Measurements from ENCODE around the gene UNKL. TPM values are rescaled to one million over a fixed set of nuclear protein-coding genes. Genes with fewer than 3 reads are reported as not detected.

The UNKL gene, protein sequence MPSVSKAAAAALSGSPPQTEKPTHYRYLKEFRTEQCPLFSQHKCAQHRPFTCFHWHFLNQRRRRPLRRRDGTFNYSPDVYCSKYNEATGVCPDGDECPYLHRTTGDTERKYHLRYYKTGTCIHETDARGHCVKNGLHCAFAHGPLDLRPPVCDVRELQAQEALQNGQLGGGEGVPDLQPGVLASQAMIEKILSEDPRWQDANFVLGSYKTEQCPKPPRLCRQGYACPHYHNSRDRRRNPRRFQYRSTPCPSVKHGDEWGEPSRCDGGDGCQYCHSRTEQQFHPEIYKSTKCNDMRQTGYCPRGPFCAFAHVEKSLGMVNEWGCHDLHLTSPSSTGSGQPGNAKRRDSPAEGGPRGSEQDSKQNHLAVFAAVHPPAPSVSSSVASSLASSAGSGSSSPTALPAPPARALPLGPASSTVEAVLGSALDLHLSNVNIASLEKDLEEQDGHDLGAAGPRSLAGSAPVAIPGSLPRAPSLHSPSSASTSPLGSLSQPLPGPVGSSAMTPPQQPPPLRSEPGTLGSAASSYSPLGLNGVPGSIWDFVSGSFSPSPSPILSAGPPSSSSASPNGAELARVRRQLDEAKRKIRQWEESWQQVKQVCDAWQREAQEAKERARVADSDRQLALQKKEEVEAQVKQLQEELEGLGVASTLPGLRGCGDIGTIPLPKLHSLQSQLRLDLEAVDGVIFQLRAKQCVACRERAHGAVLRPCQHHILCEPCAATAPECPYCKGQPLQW
- total RNA-seq (ENCODE audit: unreplicated experiment), result 30.7 TPM
- long read RNA-seq, partial matches to known transcripts, result 1 of 3 reads
- long read RNA-seq, other reads (novel, unspliced or antisense), result 1 of 3 reads

DNA sequence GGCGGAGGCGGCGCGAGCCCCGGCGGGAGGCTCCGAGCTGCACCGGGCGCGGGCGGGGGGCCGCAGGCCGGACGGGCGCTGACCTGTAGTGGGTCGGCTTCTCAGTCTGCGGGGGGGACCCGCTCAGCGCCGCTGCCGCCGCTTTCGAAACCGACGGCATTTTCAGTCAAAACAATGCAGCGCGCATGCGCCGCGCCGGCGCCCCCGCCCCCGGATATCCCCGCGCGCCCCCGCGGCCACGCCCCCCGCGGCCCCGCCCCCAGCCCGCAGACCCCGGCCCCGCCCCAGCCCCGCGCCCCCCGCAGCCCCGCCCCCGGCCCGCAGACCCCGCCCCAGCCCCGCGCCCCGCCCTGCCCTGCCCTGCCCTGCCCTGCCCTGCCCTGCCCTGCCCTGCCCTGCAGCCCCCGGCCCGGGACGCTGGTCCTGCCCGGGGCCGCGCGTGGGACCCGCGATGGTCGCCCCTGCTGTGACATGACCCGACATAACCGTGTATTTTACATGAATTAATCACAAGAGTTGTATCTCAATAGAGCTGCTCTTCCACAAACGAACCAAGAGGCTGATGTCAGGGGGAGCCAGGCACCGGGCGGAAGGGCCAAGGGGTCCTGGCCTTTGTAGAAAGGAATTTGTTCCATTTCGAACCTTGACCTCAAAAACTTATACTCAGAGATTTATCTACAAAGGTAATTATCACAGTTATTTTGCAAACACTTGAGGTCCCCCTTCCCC, at the start of gene UNKL:
UNKL (minus strand) TSS at position 173 of the 729 bp plus-strand sequence; CDS start at position 160, 13 bp downstream.
- Mint-ChIP-seq H3K4me1 (ENCODE audit: low read depth, unreplicated experiment) (peaks cover 5% of the 10 kb centered on the region), H3K36me3 (ENCODE audit: unreplicated experiment) (no peaks in the 10 kb centered on the region), H3K4me3 (ENCODE audit: unreplicated experiment) (peak within 1 kb of the TSS; percentile 81), H3K9me3 (ENCODE audit: unreplicated experiment) (peaks cover 9% of the 10 kb centered on the region), H3K27ac (ENCODE audit: unreplicated experiment) (no peak within 1 kb of the TSS), H3K27me3 (ENCODE audit: unreplicated experiment) (peaks cover 2% of the 10 kb centered on the region)
- TF ChIP-seq, protein P1, sequence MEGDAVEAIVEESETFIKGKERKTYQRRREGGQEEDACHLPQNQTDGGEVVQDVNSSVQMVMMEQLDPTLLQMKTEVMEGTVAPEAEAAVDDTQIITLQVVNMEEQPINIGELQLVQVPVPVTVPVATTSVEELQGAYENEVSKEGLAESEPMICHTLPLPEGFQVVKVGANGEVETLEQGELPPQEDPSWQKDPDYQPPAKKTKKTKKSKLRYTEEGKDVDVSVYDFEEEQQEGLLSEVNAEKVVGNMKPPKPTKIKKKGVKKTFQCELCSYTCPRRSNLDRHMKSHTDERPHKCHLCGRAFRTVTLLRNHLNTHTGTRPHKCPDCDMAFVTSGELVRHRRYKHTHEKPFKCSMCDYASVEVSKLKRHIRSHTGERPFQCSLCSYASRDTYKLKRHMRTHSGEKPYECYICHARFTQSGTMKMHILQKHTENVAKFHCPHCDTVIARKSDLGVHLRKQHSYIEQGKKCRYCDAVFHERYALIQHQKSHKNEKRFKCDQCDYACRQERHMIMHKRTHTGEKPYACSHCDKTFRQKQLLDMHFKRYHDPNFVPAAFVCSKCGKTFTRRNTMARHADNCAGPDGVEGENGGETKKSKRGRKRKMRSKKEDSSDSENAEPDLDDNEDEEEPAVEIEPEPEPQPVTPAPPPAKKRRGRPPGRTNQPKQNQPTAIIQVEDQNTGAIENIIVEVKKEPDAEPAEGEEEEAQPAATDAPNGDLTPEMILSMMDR (IDR thresholded peaks at IDR 0.05; ENCODE audit: partially characterized antibody, unreplicated experiment), result no peak
- peak; percentile 85 for DNase-seq

DNA sequence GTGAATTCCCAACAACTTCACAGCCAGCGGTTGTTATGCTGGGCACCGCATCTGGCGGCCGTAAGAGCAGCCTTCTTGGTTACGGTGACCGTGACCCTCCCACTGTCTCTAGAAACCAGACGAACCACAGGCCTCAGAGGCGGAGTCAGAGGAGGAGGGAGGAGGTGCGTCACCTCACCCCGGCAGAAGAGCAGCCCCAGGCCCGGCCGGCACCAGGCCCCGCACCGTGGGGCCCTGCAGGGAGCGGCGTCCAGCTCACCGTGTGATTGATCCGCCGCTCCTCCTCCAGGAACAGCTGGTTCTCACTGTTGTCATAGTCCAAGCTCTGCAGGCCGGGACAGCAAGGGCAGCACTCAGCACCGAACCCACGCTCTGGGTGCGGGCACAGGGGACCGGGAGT, 46.6 kb upstream of the UNKL start:
- no peaks in the 10 kb centered on the region for H3K4me1 Mint-ChIP-seq (ENCODE audit: low read depth, unreplicated experiment)

DNA sequence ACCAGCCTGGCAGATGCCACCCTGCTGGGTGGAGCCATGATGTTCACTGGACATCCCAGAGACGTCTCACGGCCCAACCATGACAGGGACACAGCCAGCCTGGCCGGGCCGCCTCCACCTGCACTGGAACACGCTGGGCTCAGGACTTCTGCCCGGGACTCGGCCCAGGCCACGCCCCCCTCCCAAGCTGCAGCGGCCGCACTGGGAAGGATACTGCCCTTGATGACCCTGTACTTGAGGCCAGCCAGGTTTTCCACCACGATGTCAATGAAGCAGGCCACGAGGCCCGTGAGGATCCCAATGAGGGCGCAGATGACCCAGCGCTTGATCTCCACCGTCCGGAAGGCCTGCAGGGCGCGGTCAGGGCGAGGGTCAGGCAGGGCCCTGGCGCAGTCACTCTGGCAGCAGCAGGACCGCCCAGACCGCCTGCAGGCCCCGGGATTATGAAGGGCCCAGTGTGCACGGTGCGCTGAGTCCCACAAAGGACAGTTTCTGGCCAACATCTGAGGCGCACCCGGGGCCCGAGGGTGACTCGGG, 46.2 kb upstream of the UNKL start:
- Mint-ChIP-seq H3K27ac (ENCODE audit: unreplicated experiment) (no peak overlapping the region), H3K9me3 (ENCODE audit: unreplicated experiment) (no peaks in the 10 kb centered on the region), H3K4me3 (ENCODE audit: unreplicated experiment) (no peak overlapping the region), H3K36me3 (ENCODE audit: unreplicated experiment) (no peaks in the 10 kb centered on the region), H3K4me1 (ENCODE audit: low read depth, unreplicated experiment) (no peaks in the 10 kb centered on the region), H3K27me3 (ENCODE audit: unreplicated experiment) (peaks cover 6% of the 10 kb centered on the region)
- TF ChIP-seq, protein P1 (IDR thresholded peaks at IDR 0.05; ENCODE audit: partially characterized antibody, unreplicated experiment), result no peak
- DNase-seq, result no peak

More for the DNA sequence above, 46.6 kb upstream of the UNKL start:
- no peaks in the 10 kb centered on the region for H3K9me3 Mint-ChIP-seq (ENCODE audit: unreplicated experiment)
- H3K27ac Mint-ChIP-seq (ENCODE audit: unreplicated experiment), result no peak overlapping the region
- H3K4me3 Mint-ChIP-seq (ENCODE audit: unreplicated experiment), result no peak overlapping the region
- H3K36me3 Mint-ChIP-seq (ENCODE audit: unreplicated experiment), result no peaks in the 10 kb centered on the region
- peaks cover 6% of the 10 kb centered on the region for H3K27me3 Mint-ChIP-seq (ENCODE audit: unreplicated experiment)
- TF ChIP-seq, protein P1 (IDR thresholded peaks at IDR 0.05; ENCODE audit: partially characterized antibody, unreplicated experiment), result no peak
- no peak for DNase-seq

DNA sequence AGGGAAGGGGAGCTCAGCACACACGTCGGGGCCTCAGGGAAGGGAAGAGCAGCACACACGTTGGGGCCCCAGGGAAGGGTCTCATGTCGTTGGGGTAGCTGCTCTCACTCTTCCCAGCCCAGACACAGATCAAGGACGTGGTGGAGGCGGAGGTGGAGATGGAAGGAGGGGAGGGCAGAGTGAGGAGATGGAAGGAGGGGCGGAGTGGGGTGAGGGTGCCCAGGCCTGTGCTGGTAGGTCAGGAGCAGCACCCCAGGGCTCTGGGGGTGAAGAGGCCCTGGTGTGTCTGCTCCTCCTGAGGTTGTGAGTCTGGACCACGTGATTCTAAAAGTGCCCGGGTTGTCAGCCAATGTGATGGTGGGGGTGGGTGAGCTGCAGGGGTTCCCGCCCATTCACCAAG, 45.5 kb upstream of the UNKL start:
- H3K27ac Mint-ChIP-seq (ENCODE audit: unreplicated experiment), result no peak overlapping the region
- H3K4me3 Mint-ChIP-seq (ENCODE audit: unreplicated experiment), result no peak overlapping the region
- H3K27me3 Mint-ChIP-seq (ENCODE audit: unreplicated experiment), result peaks cover 4% of the 10 kb centered on the region
- DNase-seq, result no peak
- no peaks in the 10 kb centered on the region for H3K9me3 Mint-ChIP-seq (ENCODE audit: unreplicated experiment)
- H3K4me1 Mint-ChIP-seq (ENCODE audit: low read depth, unreplicated experiment), result no peaks in the 10 kb centered on the region
- TF ChIP-seq, protein P1 (IDR thresholded peaks at IDR 0.05; ENCODE audit: partially characterized antibody, unreplicated experiment), result no peak
- H3K36me3 Mint-ChIP-seq (ENCODE audit: unreplicated experiment), result no peaks in the 10 kb centered on the region
